HepG2 (cell line): ENCODE data around the gene SEC14L1. TPM values are rescaled to one million over a fixed set of nuclear protein-coding genes. Genes with fewer than 3 reads are reported as not detected.

ENCODE experiments used
- ARID4A ChIP-seq: sonication (generic); formaldehyde crosslinking; IDR thresholded peaks from 2 replicates; pipeline ENCODE4 v1.5.0; 2020; ENCODE audit warnings: mild to moderate bottlenecking, missing genetic modification reagents, borderline replicate concordance
- CBX1 ChIP-seq: IDR thresholded peaks from one replicate; pipeline ENCODE4 v1.6.1; 2016; ENCODE audit warnings: antibody characterized with exemption, low read depth
- CC2D1A ChIP-seq: sonication (generic); formaldehyde crosslinking; IDR thresholded peaks from 2 replicates; pipeline ENCODE4 v1.8.1; 2023; ENCODE audit warnings: mild to moderate bottlenecking, missing genetic modification reagents
- LRRFIP1 ChIP-seq: sonication (generic); formaldehyde crosslinking; conservative IDR thresholded peaks from 2 replicates; pipeline ENCODE4 v1.4.0; 2020; ENCODE audit warnings: missing genetic modification reagents
- NR2C2 ChIP-seq: sonication (generic); formaldehyde crosslinking; IDR thresholded peaks from 2 replicates; pipeline ENCODE4 v1.4.0; 2020; ENCODE audit warnings: missing genetic modification reagents, mild to moderate bottlenecking, moderate library complexity, borderline replicate concordance
- PHF21A ChIP-seq: sonication (generic); formaldehyde crosslinking; IDR thresholded peaks from 2 replicates; pipeline ENCODE4 v1.5.0; 2020; ENCODE audit warnings: mild to moderate bottlenecking, missing genetic modification reagents
- POGK ChIP-seq: sonication (generic); formaldehyde crosslinking; conservative IDR thresholded peaks from 2 replicates; pipeline ENCODE4 v1.8.0; 2022; ENCODE audit warnings: mild to moderate bottlenecking, moderate library complexity, missing genetic modification reagents
- PPARG ChIP-seq: conservative IDR thresholded peaks from 2 replicates; pipeline ENCODE4 v1.6.1; 2016; ENCODE audit warnings: missing biosample characterization, missing genetic modification reagents
- SUZ12 ChIP-seq: fragments of 150-350 bp; IDR thresholded peaks from 2 replicates; pipeline ENCODE4 v1.6.1; 2014; ENCODE audit warnings: low read depth, low read length
- THYN1 ChIP-seq: sonication (generic); formaldehyde crosslinking; IDR thresholded peaks from 2 replicates; pipeline ENCODE4 v1.8.1; 2023; ENCODE audit warnings: low read depth, mild to moderate bottlenecking, moderate library complexity, missing genetic modification reagents, borderline replicate concordance
- ZFP36L1 ChIP-seq: sonication (generic); formaldehyde crosslinking; IDR thresholded peaks from 2 replicates; pipeline ENCODE4 v1.8.0; 2022; ENCODE audit warnings: mild to moderate bottlenecking, missing genetic modification reagents, moderate library complexity
- ZNF343 ChIP-seq: sonication (generic); formaldehyde crosslinking; IDR thresholded peaks from 2 replicates; pipeline ENCODE4 v1.4.0; 2020; ENCODE audit warnings: mild to moderate bottlenecking, missing genetic modification reagents
- ZNF431 ChIP-seq: sonication (generic); formaldehyde crosslinking; IDR thresholded peaks from 2 replicates; pipeline ENCODE4 v1.9.0; 2022; ENCODE audit warnings: missing genetic modification reagents, low read depth, mild to moderate bottlenecking, borderline replicate concordance
- ZNF724P ChIP-seq: sonication (generic); formaldehyde crosslinking; IDR thresholded peaks from 2 replicates; pipeline ENCODE4 v1.8.0; 2022; ENCODE audit warnings: missing genetic modification reagents, borderline replicate concordance
- ZNF766 ChIP-seq: sonication (generic); formaldehyde crosslinking; IDR thresholded peaks from 2 replicates; pipeline ENCODE4 v1.5.0; 2020; ENCODE audit warnings: missing genetic modification reagents, borderline replicate concordance
- ZNF782 ChIP-seq: sonication (generic); formaldehyde crosslinking; IDR thresholded peaks from 2 replicates; pipeline ENCODE4 v1.4.0; 2020; ENCODE audit warnings: missing genetic modification reagents, mild to moderate bottlenecking, borderline replicate concordance
- ZNF841 ChIP-seq: sonication (generic); formaldehyde crosslinking; IDR thresholded peaks from 2 replicates; pipeline ENCODE4 v1.8.1; 2023; ENCODE audit warnings: missing genetic modification reagents, borderline replicate concordance
- ZXDC ChIP-seq: sonication (generic); formaldehyde crosslinking; IDR thresholded peaks from 2 replicates; pipeline ENCODE4 v1.5.0; 2020; ENCODE audit warnings: mild to moderate bottlenecking, missing genetic modification reagents
- polyA plus RNA-seq, 8 experiments: library from polyadenylated mRNA; depleted of rRNA in 3 of 8; stranded (reverse) in 7 of 8; unstranded in 1 of 8; fragments of >200 nt; fragmentation: Illumina TruSeq in 4 of 8; extraction: Trizol in 4 of 8; gene quantifications; 2 replicates each; pipeline versions ENCODE4 v1.2.1 to v1.2.3, GENCODE V29; 2011 to 2016; ENCODE audit warnings: low read depth in 4 of 8, missing spikeins in 1 of 8, mixed read lengths in 1 of 8; ENCODE audit not compliant: insufficient read depth in 1 of 8
- total RNA-seq, 5 experiments: library from RNA; depleted of rRNA; stranded (reverse); fragments of >200 nt; fragmentation: Illumina TruSeq; extraction: Trizol; gene quantifications; 2 replicates each; pipeline ENCODE4 v1.2.3, GENCODE V29; 2016; ENCODE audit warnings: low read depth in 1 of 5

The SEC14L1 gene
- total and polyA plus RNA-seq, 2 of the 13 experiments (the other 11 are each of a cell fraction or from before 2014, with no cell fraction given): 26.3 to 43.9 TPM

- TF ChIP-seq CC2D1A (no peak), CBX1 (peak; percentile 58), ZNF841 (CRISPR knock-in tag) (no peak), LRRFIP1 (no peak), ZNF343 (CRISPR knock-in tag) (0 out of 2 replicates have a peak, but pooled peaks have one; percentile 60), SUZ12 (no peak; the same call in 1 of the 2 replicates), POGK (CRISPR knock-in tag) (no peak; the same call in 1 of the 2 replicates), PPARG (CRISPR knock-in tag) (peak; percentile 38), ZXDC (CRISPR knock-in tag) (peak; percentile 57; the same call in 1 of the 2 replicates), NR2C2 (CRISPR knock-in tag) (0 out of 2 replicates have a peak, but pooled peaks have one; percentile 15), ZNF431 (CRISPR knock-in tag) (no peak), ZNF724P (no peak), ZNF782 (CRISPR knock-in tag) (no peak), ARID4A (CRISPR knock-in tag) (peak; percentile 70; the same call in 1 of the 2 replicates), ZNF766 (CRISPR knock-in tag) (no peak; the same call in 1 of the 2 replicates), THYN1 (CRISPR knock-in tag) (no peak), ZFP36L1 (CRISPR knock-in tag) (peak; percentile 32; the same call in 1 of the 2 replicates), PHF21A (CRISPR knock-in tag) (peak; percentile 26; the same call in 1 of the 2 replicates)
These were observed 106.3 kb downstream of the SEC14L1 start (continued) for GRCh38 chr17:77247048-77247541.
